ENCODE results near the gene ARMH3.
"Not testable (repeated sequence)": the region's sequence is repeated elsewhere in the genome, so short reads cannot be mapped to it uniquely, and the experiment has no call there.

Gene ARMH3

DNA sequence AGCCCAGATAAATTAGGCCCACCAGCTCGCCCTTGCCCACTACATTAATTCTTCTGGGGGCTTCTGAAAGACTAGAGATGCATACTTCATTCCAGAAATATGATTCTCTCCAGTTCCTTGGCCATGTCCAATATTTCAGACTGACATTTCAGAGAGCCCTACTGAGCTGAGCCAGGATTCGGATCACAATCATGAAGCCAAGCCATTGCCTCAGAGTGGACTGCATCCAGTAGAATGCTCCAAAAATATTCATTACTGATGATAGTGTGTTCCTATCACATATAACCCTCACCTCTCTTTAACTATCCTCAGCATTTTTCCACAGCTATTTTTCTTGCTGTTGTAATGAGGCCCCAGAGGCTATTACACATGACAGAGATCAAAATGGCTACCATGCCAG, 38.7 kb downstream of the ARMH3 start:
- no peak overlapping the region for H3K4me3 ChIP-seq (ENCODE audit: low read depth, low read length)
- TF ChIP-seq, protein P1, sequence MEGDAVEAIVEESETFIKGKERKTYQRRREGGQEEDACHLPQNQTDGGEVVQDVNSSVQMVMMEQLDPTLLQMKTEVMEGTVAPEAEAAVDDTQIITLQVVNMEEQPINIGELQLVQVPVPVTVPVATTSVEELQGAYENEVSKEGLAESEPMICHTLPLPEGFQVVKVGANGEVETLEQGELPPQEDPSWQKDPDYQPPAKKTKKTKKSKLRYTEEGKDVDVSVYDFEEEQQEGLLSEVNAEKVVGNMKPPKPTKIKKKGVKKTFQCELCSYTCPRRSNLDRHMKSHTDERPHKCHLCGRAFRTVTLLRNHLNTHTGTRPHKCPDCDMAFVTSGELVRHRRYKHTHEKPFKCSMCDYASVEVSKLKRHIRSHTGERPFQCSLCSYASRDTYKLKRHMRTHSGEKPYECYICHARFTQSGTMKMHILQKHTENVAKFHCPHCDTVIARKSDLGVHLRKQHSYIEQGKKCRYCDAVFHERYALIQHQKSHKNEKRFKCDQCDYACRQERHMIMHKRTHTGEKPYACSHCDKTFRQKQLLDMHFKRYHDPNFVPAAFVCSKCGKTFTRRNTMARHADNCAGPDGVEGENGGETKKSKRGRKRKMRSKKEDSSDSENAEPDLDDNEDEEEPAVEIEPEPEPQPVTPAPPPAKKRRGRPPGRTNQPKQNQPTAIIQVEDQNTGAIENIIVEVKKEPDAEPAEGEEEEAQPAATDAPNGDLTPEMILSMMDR (IDR thresholded peaks at IDR 0.05; ENCODE audit: low read depth, low read length): no peak

DNA sequence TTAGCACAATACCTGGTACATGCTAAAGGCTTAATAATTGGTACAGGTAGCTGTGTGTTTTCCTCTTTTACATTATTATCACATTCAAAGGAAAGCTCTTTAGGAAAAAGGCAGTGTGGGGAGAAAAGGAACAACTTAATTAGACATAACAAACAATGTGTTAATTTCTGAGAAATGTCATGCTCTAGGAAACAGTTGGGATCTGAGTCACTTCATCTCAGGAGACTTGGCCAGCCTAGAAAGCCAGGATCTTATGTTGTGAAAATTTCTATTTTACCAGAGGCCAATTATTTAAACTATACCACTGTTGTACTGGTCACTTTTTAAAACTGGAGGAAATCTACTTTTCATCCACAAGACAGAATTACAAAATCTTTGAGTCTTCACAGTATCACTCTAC, 39.6 kb downstream of the ARMH3 start:
- no peak overlapping the region for H3K4me3 ChIP-seq (ENCODE audit: low read depth, low read length)
- TF ChIP-seq, protein P1 (IDR thresholded peaks at IDR 0.05; ENCODE audit: low read depth, low read length): no peak

DNA sequence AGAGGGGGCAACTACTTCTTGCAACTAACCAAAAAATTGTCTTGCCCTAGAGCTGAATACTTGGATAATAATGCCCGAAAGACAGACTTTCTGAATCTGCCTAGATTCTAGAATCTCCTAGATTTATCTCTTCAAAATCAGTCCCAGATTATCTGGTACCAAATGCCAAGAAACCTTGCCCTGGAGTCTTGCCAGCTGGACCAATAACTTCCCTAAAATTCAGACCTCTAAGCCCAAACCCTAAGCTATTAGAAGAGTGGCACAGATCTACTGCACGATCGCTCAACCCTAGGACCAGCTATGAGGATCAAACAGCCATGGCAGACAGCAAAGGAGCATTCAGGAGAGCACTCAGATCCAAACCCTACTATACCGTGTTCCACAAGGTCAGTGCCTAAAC, 45.0 kb downstream of the ARMH3 start:
- TF ChIP-seq, protein P1 (IDR thresholded peaks at IDR 0.05; ENCODE audit: low read depth, low read length): no peak
- H3K4me3 ChIP-seq (ENCODE audit: low read depth, low read length): no peak overlapping the region

DNA sequence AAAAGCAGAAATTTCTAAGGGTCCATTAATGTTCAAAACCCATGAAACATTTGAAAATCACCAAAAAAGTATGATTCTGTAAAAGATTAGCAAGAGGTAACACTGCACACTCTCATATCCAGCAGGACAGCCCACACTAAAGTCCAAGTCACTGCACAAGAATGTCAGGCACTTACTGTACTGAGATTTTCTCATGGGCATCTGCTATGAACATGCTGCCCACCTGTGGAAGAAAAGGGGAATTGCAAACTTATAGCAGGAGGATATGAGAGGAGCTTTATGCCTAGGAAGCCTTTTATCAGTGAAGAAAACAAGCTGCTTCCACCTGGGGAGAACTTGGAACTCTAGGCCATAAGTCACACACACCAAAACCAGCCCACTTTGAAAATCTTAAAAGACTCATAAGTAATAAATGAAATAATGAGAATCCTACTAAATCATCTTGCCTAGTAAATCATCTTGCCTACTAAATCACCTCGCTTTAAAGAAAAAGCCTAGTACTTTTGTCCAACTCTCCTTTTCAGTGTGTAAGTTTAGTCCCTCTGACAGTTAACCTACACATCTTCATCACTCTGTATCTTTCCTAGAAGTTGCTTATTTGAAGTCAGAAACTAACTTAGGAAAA, 46.1 kb downstream of the ARMH3 start:
- TF ChIP-seq, protein P1 (IDR thresholded peaks at IDR 0.05; ENCODE audit: low read depth, low read length): peak; percentile 98
- H3K4me3 ChIP-seq (ENCODE audit: low read depth, low read length): no peak overlapping the region

DNA sequence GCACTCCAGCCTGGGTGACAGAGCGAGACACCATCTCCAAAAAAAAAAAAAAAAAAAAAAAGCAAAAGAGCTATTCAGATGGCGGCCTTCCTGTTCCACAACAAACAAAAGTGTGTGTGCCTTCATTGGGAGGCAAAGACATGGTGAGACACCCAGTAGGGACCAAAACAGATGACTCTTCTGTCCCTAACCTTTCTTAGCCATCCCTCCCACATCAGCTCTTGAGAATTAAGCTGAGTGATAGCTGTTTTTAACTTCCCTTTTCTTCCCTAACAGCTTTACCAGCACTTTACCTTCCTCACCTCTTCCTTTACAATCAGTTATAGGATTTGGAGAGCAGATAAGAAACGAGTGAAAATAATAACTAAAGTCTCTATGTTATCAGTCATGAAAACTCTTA, 48.2 kb downstream of the ARMH3 start:
- H3K4me3 ChIP-seq (ENCODE audit: low read depth, low read length): no peak overlapping the region
- TF ChIP-seq, protein P1 (IDR thresholded peaks at IDR 0.05; ENCODE audit: low read depth, low read length): no peak

DNA sequence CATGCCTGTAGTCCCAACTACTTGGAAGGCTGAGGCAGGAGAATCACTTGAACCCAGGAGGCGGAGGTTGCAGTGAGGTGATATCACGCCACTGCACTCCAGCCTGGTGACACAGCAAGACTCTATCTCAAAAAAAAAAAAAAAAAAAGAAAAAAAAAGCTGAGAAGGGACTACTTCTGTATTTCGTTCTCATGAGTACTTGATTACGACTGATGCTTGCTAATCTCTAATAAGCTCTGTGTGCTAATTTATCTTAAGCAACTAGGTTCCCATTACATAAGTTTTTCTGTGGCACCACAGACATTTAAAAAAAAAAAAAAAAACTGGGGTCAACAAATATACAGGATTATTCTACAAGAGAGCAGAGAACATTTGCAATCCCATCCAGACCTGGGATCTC, 48.9 kb downstream of the ARMH3 start:
- not testable (repeated sequence) for H3K4me3 ChIP-seq (ENCODE audit: low read depth, low read length)

DNA sequence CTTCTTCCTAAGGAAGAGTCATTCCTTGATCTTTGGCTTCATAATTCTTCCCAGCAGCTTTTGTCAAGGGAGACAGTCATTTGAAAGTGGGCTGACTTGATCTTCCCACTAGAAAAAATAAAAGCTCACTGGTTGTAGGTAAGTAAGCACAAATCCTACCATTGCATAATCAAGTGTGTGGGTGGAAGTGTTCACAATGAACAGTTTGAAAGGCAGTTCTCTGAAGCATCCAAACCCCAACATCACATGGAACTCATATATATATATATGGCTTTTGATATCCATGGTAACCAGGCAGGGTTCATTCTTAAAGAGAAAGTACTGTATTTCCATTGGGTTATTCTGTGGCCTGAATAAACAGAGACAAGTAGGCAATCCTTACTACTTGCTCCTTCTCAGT, 51.6 kb downstream of the ARMH3 start:
- no peak overlapping the region for H3K4me3 ChIP-seq (ENCODE audit: low read depth, low read length)
- TF ChIP-seq, protein P1 (IDR thresholded peaks at IDR 0.05; ENCODE audit: low read depth, low read length): no peak

DNA sequence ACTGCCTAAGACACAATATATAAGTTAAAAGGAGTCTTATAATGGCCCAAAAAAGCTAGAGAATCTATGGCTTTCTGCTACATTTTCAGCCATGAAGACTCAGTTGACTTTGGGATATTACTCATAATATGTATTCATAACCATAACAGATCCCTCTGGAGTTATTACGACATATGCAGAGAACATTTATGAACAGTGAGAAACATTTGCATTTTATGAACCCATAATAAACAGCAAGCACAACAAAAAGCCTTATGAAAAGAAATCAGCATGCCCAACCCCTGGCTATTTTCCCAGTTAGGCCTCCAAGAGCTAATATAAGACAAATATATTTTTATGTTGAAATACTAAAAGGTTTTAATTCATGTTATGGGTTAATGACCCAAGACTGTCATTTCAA, 52.4 kb downstream of the ARMH3 start:
- TF ChIP-seq, protein P1 (IDR thresholded peaks at IDR 0.05; ENCODE audit: low read depth, low read length): no peak
- no peak overlapping the region for H3K4me3 ChIP-seq (ENCODE audit: low read depth, low read length)
